ENCODE results near the gene ACTBL2.

Gene ACTBL2

DNA sequence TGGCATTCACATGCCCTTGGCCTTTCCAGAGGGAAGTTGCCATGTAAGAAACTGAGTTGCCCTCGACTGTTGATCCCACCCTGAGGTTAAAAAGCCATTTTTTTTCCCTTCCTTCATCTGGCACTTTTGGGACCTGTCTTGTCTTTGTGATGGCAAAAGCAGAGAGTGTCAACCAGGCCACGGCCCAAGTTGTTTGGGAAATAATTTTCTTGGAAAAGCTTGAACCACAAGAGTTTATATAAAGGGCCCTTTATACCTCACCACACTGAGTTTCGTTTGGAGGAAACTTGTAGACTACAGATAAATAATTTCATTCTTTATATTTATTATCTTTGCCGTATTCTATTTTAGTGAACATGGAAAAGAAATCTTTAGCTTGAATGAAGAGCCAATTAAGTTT, 34.3 kb downstream of the ACTBL2 start:
- no peak for DNase-seq

DNA sequence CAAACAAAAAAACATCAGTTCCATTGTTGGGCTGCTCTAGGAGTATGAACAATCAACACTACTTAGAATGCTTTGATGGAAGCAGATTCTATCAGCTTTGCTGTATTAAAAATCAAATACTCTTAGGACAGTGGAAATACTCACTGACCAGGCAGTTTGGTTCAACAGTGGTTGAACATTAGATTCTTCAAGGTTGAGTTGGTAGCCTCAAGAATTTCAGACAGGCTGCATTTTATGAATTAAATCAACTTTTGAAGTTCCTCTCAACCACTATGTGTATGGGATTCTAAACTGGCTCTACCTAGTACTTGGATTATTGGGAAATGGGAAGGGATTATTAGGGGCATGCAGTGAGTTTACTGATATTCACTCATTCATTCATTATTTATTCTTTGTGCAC, 35.0 kb downstream of the ACTBL2 start:
- DNase-seq = no peak

DNA sequence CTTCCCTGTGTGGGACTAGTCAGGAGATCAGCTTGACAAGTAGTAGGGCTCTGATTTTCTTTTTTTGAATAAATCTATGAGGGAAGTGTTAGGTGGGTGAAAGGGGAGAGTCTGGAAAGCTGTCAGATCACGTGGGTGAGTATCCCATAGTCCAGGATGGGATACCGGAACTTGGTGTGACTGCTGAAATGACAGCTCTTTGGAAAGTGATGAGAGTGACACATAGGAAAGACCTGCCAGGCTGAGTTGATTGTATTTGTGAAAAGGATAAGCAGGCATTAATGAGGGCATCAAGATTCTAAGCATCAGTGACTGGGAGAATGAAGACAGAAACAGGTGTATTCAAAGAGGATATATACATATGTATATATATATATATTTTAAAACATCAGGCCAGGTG, 35.6 kb downstream of the ACTBL2 start:
- DNase-seq = no peak

DNA sequence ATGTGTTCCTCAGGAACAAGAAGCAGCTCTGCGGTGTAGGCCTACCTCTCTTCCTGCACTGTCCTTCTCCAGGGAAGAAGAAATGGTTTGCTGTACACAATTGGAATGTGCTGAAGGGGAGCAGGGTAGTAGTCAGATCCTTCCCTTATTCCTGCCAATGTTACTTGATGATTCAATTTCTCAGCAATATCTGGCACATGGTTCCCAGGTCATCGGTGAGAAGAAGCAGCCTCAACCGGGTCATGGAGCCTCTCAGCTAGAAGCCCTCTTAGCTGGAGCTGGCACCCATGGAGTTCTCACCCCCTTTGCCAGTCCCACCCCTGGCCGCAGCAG, 36.9 kb downstream of the ACTBL2 start:
- DNase-seq = no peak

DNA sequence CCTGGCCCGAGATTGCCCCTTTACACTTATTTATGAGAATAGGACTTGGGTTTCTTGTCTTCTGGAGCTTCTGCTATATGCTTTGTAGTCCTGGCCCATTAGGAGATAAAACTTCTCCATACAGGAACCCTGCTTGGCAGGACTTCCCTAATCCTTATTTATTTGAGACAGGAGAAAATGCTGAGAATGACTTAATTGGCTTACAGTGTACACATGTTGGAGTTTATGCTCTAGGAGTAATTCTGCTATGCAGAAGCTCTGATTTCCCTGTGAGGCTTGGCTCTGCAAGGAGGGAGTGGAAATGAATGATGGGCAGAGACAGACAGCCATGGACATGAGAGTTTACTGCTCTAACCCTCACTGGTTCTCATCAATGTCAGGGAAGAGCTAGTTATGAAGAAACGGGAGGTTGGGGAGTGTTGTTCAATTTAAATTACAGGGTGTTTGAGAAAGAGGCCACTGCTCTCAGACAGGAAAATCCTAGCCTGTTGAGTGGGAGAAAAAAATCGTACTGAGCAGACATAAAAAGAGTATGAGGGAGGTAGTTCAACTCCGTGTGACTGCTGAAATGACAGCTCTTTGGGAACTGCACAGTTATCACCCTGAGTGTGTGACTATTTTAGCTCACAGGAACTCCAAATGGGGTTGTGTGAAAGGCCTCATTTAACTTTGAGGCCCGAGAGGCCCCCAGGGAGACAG, 37.5 kb downstream of the ACTBL2 start:
- DNase-seq = no peak

DNA sequence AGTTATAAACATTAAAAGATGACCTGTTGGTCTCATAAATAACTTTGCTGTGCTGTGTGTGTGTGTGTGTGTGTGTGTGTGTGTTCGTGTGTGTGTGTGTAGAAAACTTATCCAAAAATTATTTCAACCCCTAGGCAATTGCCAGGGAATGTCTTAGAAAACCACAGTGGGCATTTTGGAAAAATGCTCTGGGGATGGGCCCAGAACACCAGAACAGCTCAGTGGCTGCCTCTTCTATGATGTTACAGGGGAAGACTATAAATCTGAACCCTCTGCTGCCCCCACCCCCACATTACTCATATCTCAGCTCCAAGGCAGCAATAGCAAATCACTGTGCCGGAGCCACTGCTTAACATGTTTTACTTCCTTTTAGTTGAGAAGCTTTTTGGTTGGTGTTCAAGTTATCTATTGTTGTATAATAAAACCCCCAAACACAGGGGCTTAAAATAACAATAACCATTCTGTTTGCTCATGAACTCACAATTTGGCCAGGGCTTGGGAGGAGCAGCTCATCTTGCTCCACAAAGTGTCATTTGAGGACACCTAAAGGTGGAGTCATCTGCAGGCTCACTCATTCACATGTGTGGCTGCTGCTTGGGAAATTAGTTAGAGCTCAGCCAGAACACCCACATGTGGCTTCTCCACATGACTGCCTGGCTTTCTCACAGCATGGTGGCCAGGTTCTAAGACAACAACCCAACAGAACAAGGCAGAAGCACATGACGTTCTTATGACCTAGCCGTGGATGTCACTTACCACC, 40.4 kb downstream of the ACTBL2 start:
- no peak for DNase-seq

DNA sequence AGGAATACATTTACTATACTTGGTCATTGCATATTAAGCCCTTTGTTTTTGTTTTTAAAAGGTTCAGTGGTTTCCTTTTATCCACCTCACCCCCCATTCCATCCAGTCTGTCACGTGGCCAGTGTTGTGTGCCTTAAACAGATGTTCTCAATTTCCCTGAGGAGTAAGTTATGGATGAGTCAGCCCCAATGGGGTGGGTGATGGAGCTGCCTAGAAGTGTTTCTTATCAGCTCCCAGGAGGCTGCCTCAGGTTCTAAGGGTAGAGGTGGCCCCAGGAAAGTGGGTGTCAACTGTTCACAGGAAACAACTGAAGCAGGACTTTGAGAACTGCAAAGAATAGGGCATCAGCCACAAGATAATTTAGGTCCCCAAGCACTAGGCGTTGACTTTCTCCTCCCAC, 41.1 kb downstream of the ACTBL2 start:
- no peak for DNase-seq

DNA sequence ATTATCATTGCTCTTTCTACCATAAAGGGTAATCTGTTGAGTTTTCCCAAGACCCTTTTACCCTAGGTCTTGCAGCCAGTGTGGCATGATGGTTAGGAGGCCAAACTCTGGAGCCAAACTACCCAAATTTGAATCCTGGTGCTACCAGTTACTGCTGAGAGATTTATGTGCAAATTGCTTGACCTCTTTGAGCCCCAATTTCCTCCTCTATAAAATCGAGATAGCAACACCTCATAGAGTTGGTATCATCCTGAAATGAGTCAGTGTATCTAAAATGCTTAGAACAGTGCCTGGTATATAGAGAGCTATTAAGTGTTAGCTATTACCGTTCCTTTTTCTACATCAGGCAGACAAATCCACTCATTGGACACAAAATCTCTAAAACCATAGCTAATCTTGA, 43.0 kb downstream of the ACTBL2 start:
- DNase-seq = no peak

DNA sequence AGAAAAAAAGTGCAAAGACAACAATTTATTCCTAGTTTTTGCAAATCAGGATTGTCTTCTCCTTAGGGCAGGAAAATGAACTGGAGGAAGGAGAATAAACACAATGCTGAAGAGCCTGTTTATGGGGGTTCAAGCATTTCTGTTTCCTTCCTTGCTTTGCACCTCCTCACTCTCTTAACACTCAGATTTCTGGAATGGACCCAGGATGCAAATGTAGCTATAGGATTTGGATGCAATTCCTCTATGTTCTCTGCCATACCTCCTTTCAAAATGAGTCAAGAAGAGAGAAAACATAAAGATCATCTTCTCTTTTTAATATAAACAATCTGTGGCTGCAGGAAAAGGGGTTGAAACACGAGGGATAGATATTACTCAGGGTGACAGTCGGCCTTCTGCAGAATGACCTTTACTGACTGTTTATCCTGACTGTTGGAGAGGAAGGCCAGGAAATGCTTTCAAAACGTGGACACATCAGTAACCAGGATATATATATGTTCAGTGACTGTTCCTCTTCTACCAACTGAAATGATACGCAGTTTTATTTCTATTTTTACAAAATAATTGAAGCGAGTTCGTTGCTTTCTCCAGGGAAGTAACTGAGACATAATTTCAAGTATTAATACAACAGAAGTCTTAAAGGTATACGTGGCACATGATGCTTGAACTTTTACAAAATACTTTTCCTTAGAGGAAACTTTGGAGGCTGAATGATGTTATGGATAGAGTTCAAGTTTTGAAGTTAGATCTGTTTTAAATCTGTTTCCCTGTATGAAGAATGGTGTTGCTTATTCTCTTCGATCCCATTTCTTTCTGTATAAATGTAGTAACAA, 44.4 kb downstream of the ACTBL2 start:
- no peak for DNase-seq

DNA sequence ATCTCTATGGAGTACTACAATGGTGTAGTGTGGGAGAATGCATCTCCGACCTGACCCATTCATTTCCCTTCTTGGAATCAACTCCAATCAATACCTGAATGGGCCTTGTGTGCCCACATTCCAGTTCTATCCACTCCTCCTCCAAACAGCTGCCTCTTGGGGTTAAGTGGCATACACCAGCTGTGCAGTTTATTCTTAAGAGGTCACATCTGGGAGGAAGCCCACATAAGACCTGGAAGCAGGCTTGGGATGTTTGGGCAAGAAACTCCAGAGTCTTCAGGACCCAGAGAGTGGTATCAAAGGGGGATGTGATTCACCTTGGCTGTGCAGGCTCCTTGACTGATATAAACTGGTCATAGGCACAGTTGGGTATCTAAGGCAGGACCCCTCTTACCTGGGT, 46.0 kb downstream of the ACTBL2 start:
- no peak for DNase-seq

DNA sequence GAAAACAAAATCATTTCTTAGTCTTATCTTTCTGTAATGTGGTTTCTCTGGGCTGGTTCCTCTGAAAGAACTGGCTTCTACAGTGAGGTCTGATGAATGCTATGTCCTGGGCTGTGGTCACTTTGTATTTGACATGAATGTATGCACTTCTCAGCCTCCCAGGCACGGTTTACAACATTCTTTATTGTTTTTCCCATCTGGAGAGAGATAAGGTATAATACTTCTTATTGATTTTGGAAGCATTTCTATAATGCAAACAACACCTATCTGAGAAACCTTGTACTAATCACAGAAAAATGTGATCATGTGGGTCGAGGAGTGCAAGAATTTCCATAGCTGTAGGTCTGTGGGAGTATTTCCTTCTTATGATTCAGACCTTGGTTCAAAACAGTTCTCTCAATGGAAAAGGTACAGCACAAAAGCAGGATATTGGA, 46.9 kb downstream of the ACTBL2 start:
- no peak for DNase-seq

DNA sequence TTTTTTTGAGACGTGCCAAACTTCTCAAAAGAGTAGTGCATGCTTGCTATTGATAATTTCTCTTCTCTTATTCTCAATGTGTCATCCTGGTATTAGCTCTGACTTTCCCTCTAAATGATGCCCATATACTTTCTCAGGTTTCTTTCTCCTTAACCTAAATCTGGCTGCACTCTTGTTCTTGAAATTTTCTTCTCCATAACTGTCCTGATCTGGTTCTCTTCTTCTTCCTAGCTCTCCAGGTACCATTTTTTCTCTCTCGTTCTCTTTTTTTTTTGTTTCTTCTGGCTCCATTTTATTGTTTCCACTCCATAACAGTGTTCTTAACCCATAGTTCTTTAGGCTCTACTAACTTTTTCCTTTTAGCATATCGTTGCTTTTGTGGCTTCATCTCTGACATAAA, 47.9 kb downstream of the ACTBL2 start:
- no peak for DNase-seq

DNA sequence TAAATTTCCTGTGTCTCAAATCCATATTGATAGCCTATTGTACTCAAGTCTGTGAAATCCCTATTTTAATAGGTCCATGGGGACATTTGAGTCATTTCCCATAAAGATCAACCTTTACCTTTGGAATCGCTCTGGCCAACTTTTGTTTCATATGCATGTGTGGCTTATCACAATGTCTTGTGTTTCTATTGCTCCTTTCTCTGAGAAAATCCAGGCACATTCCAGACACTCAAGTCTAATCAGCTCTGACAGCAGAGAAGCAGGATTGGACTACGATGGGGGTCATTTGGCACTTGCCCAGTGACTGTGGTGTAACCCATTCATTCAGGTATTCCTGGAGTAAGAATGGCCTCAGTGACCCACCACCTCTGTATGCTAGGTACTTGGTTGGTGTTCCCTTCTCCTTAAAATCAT, 48.4 kb downstream of the ACTBL2 start:
- no peak for DNase-seq

DNA sequence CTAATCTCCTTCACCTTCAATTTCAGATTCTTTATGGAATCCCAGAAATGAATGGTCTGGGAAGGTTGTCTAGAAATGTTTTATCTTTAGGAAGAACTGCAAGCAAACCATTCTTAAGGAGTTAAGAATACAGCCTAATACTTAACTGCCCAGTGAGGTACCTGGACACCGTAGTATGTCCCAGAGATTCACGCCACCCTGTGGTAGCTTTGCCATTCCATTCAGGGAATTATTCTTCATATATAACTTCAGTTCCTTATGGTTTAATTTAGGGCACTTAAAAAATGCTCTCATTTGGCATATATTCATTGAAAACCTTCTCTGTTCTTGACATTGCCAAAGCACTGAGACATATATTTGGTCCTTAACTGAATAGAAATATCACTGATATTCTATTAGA, 49.7 kb downstream of the ACTBL2 start:
- no peak for DNase-seq

DNA sequence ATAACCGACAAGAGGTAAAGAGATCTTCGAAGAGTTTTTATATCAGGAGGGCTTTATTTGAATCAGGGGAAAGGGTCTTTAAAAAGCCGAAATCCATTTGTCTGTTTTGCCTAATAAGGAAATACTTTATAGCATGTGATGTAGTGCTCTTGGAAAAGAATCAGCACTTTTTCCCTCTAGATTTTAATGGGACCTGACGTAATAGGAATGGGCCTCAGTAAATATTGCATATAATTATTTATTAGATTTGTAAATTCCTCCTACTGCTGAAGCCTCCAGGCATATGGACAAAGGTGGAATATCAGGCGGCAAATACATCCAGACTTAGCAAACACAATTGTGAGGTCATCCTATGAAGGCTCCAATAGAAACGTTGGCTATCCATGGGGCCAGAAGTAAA, 50.9 kb downstream of the ACTBL2 start:
- DNase-seq = no peak
